NCI-H1105 (cell line): ENCODE measurements around the gene MEPCE.

ENCODE experiments used
- DNase-seq: peaks from one replicate; lab custom pipeline; 2025; lab: John Stamatoyannopoulos, UW

MEPCE gene

GRCh38 chr7:100407285-100408180 lies 22.1 kb upstream of the MEPCE start:
- peak; percentile 30 for DNase-seq

GRCh38 chr7:100411101-100411500 lies 18.5 kb upstream of the MEPCE start:
- no peak for DNase-seq

- no peak for DNase-seq
Observed at GRCh38 chr7:100413346-100413745, 16.3 kb upstream of the MEPCE start.

GRCh38 chr7:100413889-100414288 lies 15.7 kb upstream of the MEPCE start:
- DNase-seq: no peak

- no peak for DNase-seq
Observed at GRCh38 chr7:100415448-100415847, 14.2 kb upstream of the MEPCE start.

- no peak for DNase-seq
Observed at GRCh38 chr7:100418930-100419659, 10.5 kb upstream of the MEPCE start.

GRCh38 chr7:100419660-100420226 lies 9.9 kb upstream of the MEPCE start:
- no peak for DNase-seq

- no peak for DNase-seq
Observed at GRCh38 chr7:100423315-100423714, 6.3 kb upstream of the MEPCE start.

- no peak for DNase-seq
Observed at GRCh38 chr7:100425347-100425746, 4.3 kb upstream of the MEPCE start.

GRCh38 chr7:100426516-100426915 lies 3.1 kb upstream of the MEPCE start:
- no peak for DNase-seq

- no peak for DNase-seq
Observed at GRCh38 chr7:100427762-100428198, 1.9 kb upstream of the MEPCE start.

GRCh38 chr7:100428199-100428966 lies 1.2 kb upstream of the MEPCE start, which contains the start of gene ZCWPW1:
ZCWPW1 (minus strand) TSS chr7:100428703; CDS start chr7:100420649, 8,054 bp downstream.
- peak; percentile 91 for DNase-seq

GRCh38 chr7:100428967-100429636 lies 529 bp upstream of the MEPCE start:
- DNase-seq: peak; percentile 99

- DNase-seq: no peak
Observed at GRCh38 chr7:100430493-100431285, 1.1 kb downstream of the MEPCE start.

GRCh38 chr7:100431286-100431735 lies 1.7 kb downstream of the MEPCE start:
- DNase-seq: no peak

- no peak for DNase-seq
Observed at GRCh38 chr7:100432053-100432452, 2.4 kb downstream of the MEPCE start.

- no peak for DNase-seq
Observed at GRCh38 chr7:100432621-100433275, 3.1 kb downstream of the MEPCE start.

- DNase-seq: no peak
Observed at GRCh38 chr7:100433276-100433591, 3.6 kb downstream of the MEPCE start.

GRCh38 chr7:100433592-100434296 lies 4.1 kb downstream of the MEPCE start:
- no peak for DNase-seq
